ENCODE data around the gene BCKDHB.

DNA sequence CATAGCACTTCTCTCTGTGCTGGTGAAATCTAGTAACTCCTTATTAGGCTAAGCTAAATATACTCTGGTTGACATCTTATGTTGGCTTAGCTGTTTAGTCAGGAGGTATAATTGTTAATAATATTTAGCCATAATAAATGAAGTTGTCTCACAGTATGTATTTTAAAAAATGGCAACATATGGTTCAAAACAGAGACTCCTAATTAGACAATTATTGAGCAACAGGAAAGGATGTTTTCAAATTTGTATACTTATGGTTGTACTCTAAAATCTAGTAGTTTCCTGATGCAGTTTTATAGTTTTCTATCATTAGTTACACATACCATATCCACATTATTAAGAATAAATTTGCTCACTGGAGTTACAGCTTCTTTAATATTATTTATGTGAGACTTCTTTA, 150.2 kb downstream of the BCKDHB start:
- TF ChIP-seq, protein P1, sequence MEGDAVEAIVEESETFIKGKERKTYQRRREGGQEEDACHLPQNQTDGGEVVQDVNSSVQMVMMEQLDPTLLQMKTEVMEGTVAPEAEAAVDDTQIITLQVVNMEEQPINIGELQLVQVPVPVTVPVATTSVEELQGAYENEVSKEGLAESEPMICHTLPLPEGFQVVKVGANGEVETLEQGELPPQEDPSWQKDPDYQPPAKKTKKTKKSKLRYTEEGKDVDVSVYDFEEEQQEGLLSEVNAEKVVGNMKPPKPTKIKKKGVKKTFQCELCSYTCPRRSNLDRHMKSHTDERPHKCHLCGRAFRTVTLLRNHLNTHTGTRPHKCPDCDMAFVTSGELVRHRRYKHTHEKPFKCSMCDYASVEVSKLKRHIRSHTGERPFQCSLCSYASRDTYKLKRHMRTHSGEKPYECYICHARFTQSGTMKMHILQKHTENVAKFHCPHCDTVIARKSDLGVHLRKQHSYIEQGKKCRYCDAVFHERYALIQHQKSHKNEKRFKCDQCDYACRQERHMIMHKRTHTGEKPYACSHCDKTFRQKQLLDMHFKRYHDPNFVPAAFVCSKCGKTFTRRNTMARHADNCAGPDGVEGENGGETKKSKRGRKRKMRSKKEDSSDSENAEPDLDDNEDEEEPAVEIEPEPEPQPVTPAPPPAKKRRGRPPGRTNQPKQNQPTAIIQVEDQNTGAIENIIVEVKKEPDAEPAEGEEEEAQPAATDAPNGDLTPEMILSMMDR (IDR thresholded peaks at IDR 0.05): no peak
- TF ChIP-seq POLR2A (IDR thresholded peaks at IDR 0.05): no peak
- TF ChIP-seq POLR2AphosphoS5 (IDR thresholded peaks at IDR 0.05): no peak

Measured in upper lobe of left lung (tissue), 4 donors.